Lower leg skin (tissue), 4 donors: ENCODE measurements around the gene CHD5. TPM values are rescaled to one million over a fixed set of nuclear protein-coding genes. Genes with fewer than 3 reads are reported as not detected.

ENCODE experiments used
- DNase-seq, 2 donors: peaks; one replicate each; pipeline ENCODE4 v3.0.0-alpha.2; 2019; ENCODE audit warnings: low spot score in 2 of 2
- H3K4me3 ChIP-seq: fragments of 200-600 bp; sonication (generic); 2 replicates; pipeline ENCODE4 v1.5.1; 2017; ENCODE audit warnings: mild to moderate bottlenecking, low read depth; ENCODE audit not compliant: poor library complexity, severe bottlenecking
- POLR2A ChIP-seq, 2 donors: fragments of 450-650 bp; IDR thresholded peaks; one replicate each; pipeline ENCODE4 v1.6.1; 2016 to 2017; ENCODE audit warnings: antibody characterized with exemption in 2 of 2, mild to moderate bottlenecking in 1 of 2, moderate library complexity in 1 of 2
- whole genome bisulfite sequencing, 2 donors: methylation state at CpG; one replicate each; pipeline ENCODE4 v1.1.5; 2018; 5-methylcytosine and 5-hydroxymethylcytosine counted together
- intact Hi-C: fragments of 100-400 bp; cut with DNase I; formaldehyde crosslinking; loops from one replicate; pipeline ENCODE4 v1.15.0; 2023; ENCODE audit warnings: low total_unique reads
- total RNA-seq, 4 donors: library from RNA; depleted of rRNA; stranded (reverse); fragments of >200 nt; gene quantifications; one replicate each; pipeline ENCODE4 v1.1.0, GENCODE V29; 2016
- TF ChIP-seq, protein P1 (sequence below), 3 donors: fragments of 450-650 bp; IDR thresholded peaks; one replicate each; pipeline ENCODE4 v1.5.1; 2016; ENCODE audit warnings: antibody characterized with exemption in 3 of 3, mild to moderate bottlenecking in 3 of 3, moderate library complexity in 2 of 3

Gene CHD5
- total RNA-seq, 4 donors from 2014 or later = 0.04 to 0.27 (median 0.13) TPM; not detected in 1

- intact Hi-C loops = no loop called here
- TF ChIP-seq, protein P1, sequence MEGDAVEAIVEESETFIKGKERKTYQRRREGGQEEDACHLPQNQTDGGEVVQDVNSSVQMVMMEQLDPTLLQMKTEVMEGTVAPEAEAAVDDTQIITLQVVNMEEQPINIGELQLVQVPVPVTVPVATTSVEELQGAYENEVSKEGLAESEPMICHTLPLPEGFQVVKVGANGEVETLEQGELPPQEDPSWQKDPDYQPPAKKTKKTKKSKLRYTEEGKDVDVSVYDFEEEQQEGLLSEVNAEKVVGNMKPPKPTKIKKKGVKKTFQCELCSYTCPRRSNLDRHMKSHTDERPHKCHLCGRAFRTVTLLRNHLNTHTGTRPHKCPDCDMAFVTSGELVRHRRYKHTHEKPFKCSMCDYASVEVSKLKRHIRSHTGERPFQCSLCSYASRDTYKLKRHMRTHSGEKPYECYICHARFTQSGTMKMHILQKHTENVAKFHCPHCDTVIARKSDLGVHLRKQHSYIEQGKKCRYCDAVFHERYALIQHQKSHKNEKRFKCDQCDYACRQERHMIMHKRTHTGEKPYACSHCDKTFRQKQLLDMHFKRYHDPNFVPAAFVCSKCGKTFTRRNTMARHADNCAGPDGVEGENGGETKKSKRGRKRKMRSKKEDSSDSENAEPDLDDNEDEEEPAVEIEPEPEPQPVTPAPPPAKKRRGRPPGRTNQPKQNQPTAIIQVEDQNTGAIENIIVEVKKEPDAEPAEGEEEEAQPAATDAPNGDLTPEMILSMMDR (IDR thresholded peaks at IDR 0.05) = no peak
- TF ChIP-seq POLR2A (IDR thresholded peaks at IDR 0.05) = no peak
Observed at GRCh38 chr1:6088956-6089355, 91.2 kb downstream of the CHD5 start.

GRCh38 chr1:6087958-6088357 is 92.2 kb downstream of the CHD5 start:
- DNase-seq = no peak
- intact Hi-C loops = no loop called here
- 94 to 98% methylated on average over 6 of the region's 6 CpGs for WGBS, 2 donors
- TF ChIP-seq, protein P1 (IDR thresholded peaks at IDR 0.05) = no peak
- no peak for TF ChIP-seq POLR2A (IDR thresholded peaks at IDR 0.05)
- H3K4me3 ChIP-seq = no peak overlapping the region

More at GRCh38 chr1:6088956-6089355, 91.2 kb downstream of the CHD5 start:
- H3K4me3 ChIP-seq = no peak overlapping the region
- DNase-seq = no peak
- 76 to 81% methylated on average over 14 to 19 of the region's 19 CpGs for WGBS, 2 donors

GRCh38 chr1:6087377-6087772 is 92.7 kb downstream of the CHD5 start:
- no peak for TF ChIP-seq POLR2A (IDR thresholded peaks at IDR 0.05)
- TF ChIP-seq, protein P1 (IDR thresholded peaks at IDR 0.05) = no peak
- DNase-seq = no peak
- no peak overlapping the region for H3K4me3 ChIP-seq
- 80 to 90% methylated on average over 12 to 14 of the region's 14 CpGs for WGBS, 2 donors
- intact Hi-C loops = no loop called here

- no peak for DNase-seq
- WGBS, 2 donors = 72 to 80% methylated on average over 15 of the region's 15 CpGs
- no peak overlapping the region for H3K4me3 ChIP-seq
- no peak for TF ChIP-seq POLR2A (IDR thresholded peaks at IDR 0.05)
- TF ChIP-seq, protein P1 (IDR thresholded peaks at IDR 0.05) = no peak
- intact Hi-C loops = no loop called here
Observed at GRCh38 chr1:6086762-6087376, 93.3 kb downstream of the CHD5 start.

GRCh38 chr1:6086358-6086757 is 93.8 kb downstream of the CHD5 start:
- WGBS, 2 donors = 68 to 76% methylated on average over 13 of the region's 13 CpGs

More at GRCh38 chr1:6086358-6086757, 93.8 kb downstream of the CHD5 start:
- TF ChIP-seq, protein P1 (IDR thresholded peaks at IDR 0.05) = no peak
- TF ChIP-seq POLR2A (IDR thresholded peaks at IDR 0.05) = no peak
- intact Hi-C loops = no loop called here
- DNase-seq = no peak
- H3K4me3 ChIP-seq = no peak overlapping the region
